HG02588 (cell line): ENCODE data around the gene SDK2.
"Not testable (repeated sequence)": the region's sequence is repeated elsewhere in the genome, so short reads cannot be mapped to it uniquely, and the experiment has no call there.

Experiments
- ATAC-seq: cut with Tn5 transposase; IDR thresholded peaks from one replicate; pipeline ENCODE4 v1.9.1; 2021; ENCODE audit warnings: mild to moderate bottlenecking, moderate library complexity; ENCODE audit not compliant: unreplicated experiment

Gene SDK2

DNA sequence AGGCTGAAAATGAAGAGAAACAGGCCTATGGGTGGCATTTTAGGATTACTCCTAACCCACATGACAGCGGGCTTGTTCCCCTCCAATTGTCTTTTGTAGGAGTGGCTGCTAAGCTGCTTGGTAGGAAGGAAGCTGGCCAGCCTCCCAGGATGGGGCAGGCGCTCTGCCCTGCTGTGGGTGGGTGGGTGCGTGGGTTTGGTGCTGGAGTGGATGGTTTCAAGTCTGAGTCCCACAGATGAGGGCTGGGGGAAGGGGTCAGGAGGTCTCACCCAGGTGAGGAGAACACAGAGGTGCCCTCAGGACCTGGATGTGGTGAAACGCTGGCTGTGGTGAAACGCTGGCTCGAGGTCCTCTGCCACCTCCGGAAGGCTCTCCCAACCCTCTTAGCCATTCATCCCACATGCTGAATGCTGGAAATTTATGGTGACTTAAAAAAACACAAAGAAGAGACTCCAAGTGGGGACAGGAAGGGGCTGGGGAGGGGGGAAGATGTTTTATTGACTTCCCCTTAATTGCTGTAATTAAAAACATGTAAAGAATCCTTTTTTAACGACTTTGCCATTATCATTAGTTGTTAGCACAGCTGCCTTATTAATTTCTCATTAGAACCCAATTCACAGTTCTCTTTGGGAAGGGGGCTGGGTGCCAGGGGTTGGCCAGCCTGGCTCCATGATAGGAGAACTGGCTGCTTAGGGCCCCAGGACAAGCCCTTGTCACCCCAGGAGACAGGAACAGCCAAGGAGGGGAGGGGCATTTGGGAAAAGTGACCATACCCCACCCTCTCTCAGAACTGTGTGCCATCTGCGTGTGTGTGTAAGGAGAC lies 178.9 kb downstream of the SDK2 start:
- no peak for ATAC-seq

DNA sequence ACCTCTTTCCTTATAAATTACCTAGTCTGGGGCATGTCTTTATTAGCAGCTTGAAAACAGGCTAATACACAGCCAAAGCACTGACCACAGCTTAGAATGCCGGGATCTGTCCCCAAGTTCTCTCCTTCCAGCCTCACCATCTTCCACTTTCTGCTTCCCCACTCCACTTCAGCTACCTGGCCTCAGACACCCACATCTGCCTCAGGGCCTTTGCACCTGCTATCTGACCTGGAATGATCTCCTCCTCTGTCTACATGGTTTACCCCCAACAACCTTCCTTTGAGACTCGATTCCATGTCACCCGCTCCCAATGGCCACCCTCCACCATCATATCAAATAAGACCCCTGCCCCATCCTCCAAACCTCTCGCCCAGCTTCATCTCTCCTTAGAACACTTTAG lies 179.8 kb downstream of the SDK2 start:
- ATAC-seq = no peak

DNA sequence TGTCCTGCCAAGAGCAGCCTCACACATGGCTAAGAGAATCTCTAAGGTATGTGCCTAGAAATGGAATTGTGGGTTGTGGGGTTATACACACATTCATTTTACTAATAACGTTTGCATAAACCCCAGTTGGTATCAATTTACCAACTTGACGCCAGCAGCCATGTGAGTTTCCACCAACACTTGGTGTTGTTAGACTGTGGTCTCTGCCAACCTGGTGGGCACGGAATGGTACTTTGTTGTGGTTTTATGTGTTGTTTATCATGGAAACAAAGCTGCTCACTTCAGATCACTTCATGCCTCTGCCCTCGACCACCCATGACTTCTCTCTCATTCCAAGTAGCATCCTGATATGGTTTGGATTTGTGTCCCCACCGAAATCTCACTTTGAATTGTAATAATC lies 180.4 kb downstream of the SDK2 start:
- ATAC-seq = no peak

DNA sequence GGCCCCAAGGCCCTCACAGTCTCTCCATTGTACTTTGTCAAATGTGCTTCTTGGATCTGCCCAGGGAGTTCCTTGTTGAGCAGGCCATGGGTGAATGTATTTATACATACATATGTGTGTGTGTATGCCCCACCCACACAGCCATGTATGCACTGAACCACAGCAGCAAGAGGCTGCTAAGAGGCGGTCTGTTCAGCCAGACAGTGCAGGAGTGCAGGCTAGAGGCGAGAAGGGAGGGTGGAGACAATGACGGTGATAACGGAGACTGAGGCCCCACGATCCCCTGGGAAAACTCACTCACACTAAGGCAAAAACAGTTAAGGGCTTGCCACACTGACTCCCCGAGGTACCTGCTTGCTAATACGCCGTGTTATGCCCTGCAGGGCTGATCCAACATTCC lies 181.4 kb downstream of the SDK2 start:
- ATAC-seq = no peak

DNA sequence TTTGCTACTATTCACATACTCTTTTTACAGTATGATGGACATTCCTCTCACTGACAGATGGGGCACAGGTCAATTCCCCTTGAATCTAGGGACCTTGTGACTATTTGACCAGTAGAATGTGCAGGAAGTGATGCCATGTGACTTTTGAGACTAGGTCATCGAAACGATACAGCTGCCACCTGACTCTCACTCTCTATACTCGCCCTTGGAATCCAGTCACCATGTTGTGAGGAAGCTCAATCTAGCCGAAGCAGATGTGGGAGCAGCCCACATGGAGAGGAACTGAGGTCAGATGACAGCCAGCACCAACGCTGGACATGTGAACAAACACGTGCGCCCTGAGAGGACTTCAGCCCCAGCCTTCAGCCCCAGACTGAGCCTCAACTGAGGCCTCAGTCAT lies 184.3 kb downstream of the SDK2 start:
- no peak for ATAC-seq

DNA sequence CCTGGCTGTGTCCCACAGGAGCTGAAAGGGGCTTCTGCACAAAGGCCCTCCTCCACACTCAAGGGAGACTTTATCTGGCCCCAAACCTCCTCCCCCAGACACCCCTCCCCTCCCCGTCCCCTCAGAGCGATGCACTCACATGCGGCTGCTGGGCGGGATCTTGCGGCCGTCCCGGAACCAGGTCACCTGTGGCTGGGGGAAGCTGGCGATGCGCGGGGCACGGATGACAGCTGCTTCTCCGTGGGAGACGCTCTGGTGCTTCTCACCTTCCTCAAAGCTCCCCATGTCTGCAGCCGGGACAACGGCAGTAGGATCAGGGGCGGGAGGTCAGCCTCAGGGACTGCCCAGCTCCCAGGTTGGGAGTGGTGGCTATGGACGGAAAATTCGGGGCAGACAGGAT lies 188.5 kb downstream of the SDK2 start:
- no peak for ATAC-seq

DNA sequence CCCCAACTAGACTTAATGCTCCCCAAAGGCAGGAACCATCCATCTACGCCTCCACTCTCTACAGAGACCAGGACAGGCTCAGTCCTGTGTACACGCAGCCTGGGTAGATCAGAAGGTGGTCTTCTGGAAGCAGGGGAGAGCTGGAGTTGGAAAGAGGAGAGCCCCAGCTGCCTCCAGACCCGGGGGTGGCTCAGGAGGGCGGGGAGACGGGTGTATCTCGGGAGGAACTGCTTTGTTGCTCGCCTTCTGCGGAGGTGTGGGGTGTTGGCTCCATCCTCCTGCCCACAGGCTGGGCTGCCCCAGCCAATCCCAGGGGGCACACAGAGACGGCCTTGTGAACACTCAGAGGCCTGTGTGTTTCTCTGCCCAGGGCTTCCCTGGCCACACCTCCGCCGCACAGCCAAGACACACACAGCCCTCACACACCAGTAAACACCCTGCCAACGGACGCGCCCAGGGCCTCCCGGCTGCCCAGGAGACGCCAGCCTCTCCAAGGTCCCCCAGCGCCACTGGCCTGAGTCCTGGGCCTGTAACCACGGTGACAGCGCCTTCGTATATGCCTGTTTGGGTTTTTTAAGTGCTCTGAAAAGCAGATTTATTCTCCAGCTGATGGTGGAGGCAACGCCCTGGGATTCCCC lies 189.1 kb downstream of the SDK2 start:
- ATAC-seq = no peak

DNA sequence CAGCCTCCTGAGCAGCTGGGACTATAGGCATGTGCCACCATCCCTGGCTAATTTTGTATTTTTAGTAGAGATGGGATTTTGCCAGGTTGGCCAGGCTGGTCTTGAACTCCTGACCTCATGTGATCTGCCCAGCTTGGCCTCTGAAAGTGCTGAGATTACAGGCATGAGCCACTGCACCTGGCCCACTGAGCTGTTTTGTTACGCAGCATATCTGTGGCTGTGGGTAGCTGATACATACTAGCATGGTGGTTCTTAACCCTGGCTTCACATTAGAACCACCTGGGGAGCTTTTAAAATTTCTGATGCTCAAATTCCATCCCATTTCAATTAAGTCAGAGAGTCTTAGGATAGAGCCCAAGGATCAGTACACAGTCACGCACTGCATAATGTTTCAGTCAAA lies 190.8 kb downstream of the SDK2 start:
- not testable (repeated sequence) for ATAC-seq

DNA sequence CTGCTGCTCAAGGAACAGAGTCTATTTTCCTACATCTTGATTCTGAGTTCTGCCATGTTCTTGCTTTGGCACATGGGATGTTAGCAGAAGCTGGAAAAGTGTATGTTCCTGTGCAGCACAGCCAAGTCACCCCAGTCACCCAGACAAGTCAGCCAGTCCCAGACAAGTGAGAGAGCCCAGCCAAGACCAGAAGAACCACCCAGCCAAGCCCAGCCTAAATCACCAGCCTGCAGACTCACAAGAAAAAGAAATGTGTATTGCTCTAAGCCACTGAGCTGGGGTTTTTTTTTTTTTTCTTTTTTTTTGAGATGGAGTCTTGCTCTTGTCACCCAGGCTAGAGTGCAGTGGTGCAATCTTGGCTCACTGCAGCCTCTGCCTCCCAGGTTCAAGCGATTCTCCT lies 191.2 kb downstream of the SDK2 start:
- no peak for ATAC-seq

DNA sequence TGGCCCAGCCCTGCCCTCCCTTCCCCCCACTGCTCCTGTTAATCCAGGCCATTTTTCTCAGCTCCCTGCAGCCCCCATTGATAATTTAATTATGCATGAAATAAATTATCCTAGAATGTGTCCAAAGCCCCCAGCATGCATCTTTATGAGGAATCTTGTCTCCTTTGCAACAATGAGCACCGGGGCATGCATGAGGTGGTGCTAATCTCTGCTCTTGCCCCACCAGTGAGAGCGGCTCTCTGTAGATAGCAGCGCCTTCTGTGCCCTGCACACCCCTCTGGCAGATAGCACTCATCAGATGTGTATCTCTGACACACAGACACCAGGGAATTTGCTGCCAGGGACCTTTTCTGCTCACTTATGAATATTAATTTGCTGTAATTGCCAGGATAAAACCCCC lies 192.2 kb downstream of the SDK2 start:
- no peak for ATAC-seq

DNA sequence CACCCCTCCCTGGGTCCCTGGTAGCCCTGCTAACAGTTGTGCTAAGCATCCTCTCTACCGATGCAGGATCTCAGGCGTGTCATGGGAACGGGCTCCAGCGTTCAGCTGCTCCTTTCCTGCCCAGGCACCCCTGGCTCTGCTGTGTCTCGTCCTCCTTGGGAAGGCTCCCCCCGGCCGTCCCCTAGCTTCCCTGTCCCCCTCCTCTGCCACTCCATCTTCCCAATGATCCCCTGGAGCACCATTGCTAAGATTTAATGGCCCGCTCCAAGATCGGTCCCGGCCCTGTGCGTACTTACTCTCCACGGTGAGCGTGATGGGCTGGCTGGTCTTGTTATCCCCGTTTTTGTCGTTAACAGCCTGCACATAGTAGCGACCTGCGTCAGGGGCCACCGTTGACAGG lies 196.9 kb downstream of the SDK2 start:
- no peak for ATAC-seq

DNA sequence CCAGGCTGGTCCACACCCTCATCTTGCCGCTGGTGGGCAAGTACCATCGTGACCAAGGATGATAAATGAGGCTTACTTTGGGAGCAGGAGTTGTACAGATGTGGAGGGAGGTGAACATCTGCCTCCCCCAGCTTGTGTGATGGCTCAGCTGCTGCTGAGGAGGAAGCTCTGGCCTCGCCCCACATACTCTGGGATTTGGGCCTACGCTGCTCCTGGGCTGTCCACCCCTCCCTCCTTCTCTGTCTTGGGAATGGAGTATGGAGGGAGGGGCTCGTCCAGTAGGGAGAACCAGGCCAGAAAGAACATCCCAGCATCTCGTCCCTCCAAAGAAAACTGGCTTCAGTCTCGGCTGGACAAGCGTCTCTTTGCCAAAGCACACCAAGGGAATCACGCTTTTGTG lies 197.6 kb downstream of the SDK2 start:
- no peak for ATAC-seq

DNA sequence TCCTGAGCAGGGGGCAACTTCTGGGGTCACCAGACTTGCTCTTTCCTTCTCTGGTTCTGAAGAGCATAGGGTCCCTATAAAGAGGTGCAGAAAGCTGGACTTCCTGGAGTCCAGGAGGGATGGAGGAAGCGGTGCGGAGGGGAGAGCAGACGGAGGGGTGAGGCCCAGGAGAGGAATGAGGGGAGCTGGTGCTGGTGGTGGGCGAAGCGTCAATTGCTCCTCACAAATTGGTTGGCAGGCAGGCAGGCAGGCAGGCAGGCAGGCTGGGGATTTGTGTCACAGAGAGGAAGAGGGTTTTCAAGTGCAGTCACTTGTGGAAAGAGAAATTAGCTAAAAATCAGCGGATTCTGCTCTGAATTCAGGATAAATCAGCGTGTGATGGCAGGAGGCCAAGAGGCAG lies 198.8 kb downstream of the SDK2 start:
- ATAC-seq = no peak

DNA sequence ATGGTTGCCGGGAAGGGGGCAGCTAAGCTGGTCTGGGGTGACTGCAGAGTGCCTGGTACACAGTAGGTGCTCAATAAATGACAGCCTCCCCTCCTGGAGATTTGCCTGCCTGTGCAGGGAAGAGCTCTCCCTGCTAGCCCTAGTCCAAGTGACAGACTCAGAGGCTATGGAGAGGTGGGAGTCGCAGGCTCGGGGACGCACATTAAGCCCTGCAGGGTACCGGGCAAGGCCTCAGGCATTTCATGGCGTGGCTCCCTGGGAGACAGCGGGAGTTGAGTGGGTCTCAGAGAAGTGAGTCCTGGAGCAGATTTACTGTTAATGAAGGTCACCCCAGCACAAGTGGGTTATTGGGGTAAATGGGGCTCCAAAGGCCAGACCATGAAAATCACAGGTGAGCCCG lies 200.2 kb downstream of the SDK2 start:
- ATAC-seq = no peak

DNA sequence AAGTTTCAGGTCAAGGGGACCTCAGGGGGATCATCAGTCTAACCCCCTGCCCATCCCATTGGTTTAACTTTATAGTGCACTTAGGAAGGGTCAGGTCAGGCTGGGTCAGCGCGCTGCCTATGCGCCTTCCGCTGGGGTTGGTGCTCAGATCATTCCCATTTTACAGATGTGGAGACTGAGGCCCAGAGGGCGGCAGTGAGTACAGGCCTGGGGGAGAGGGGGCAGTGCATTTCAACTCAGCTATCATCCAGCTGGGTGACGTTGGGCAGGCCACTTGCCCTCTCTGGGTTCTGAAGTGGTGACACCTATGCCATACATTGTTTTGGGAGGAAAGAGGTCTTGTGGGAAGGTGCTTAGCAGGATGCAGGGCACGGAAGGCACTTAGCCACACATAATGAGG lies 204.6 kb downstream of the SDK2 start:
- no peak for ATAC-seq

DNA sequence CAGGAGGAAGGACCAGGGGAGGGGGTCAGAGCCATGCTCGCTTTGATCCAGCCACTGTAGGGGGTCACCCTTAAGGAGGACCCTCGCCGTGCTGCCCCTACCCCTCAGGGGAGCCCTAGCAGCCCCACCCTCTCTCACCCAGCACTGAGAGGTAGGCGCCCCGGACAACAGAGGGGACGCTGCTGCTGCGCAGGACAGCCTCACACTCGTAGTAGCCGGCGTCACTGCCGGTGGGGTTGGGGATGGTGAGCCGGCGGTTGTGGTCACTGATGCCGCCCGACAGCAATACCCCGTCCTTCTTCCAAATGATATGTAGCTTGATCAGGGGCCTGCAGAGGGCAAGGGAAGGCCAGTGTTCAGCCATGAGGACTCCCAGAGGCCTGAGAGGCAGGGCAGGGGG lies 206.4 kb downstream of the SDK2 start:
- ATAC-seq = no peak

DNA sequence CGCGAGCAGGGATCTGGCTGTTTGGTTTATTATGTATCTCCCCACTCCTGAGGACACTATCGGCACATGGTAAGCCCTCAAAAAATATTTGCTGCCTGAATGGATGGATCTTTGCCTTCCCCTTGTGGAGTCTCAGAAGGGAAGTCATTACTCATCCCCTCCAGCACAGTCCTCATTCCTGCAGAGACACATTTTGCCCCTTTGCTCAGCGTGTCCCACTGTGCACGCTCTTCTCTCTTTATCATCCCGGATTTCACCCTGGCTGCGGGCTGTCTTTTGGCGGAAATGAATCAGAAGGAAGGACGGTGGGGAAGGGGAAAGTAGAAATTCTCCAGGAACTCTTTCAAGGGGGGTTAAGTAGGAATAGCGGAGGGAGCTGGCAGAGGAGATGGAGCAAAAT lies 207.3 kb downstream of the SDK2 start:
- no peak for ATAC-seq

DNA sequence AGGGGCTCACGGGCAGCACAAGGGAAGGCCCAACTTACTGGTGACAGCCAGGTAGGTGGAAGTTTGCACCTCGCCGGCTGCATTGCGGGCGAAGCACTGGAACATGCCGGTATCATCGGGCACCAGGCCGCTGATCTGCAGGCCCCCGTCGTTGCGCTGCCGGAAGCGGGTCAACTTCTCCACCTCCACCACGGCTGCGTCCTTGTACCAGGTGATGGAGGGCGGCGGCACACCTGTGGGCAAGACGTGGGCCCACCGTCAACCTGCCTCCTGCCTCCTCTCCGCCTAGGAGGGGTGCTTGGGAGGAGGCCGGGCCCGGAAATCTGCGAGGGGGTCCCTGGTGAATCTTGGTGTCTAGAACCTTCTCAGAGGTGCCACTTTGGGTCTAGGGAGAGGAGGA lies 208.8 kb downstream of the SDK2 start:
- ATAC-seq = no peak

DNA sequence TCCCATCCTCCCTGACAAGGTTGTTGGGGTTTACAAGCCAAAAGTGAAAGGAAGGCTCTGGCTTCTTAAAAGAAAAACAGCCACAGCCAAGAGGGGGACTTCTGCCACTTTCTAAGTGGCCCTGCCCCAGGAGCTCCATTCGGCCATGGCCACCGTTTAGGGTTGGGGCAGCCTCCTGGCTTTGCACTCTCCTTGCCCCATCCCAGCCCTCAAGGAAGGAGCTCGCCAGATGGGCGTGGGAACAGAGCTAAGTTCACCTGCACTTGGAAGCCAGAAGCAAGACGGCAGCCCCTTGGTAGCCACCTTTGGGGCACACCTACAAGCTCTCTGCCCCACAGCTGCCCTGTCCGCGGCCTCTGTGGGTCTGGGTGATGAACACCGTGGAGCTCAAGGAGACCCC lies 210.1 kb downstream of the SDK2 start:
- no peak for ATAC-seq

DNA sequence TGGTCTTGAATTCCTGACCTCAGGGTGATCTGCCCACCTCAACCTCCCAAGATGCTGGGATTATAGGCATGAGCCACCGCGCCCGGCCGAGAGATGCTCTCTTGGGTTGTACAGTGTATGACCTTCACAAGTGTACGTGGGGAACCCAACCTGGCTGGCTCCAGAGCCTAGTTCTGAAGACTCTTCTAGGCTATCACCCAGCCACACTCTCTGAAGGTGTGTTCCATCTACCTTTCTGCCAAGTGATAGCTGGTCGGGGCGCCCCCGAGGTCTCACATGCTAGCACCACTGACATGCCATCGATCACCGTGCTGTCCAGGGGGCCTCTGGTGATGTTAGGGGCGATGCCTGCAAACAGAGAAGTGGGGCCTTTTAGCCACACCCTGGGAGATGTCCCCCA lies 210.7 kb downstream of the SDK2 start:
- ATAC-seq = no peak

DNA sequence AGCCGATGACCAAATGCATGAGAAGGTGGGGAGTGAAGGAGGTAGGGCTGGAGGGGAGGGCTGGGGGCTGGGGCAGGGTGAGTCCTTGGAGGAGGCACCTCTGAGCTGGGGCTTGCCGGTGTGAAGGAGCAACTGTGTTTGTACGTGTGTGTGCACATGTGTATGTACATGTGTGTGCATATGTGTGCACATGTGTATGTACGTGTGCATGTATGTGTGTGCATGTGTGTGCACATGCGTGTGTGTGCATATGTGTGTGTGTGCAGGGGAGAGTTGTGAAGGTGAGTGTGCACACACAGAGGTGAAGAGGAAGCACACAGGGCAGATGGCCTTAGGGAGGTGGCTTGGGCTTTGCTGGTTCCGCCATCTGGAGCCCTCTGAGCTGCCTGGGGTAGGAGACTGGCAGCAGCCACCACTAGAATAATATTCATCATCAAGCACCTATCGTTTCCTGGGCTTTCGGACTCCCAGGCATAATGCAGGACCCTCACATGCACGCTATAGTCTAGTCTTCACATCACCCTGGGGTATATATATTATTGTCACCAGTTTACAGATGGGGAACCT lies 211.5 kb downstream of the SDK2 start:
- ATAC-seq = no peak

DNA sequence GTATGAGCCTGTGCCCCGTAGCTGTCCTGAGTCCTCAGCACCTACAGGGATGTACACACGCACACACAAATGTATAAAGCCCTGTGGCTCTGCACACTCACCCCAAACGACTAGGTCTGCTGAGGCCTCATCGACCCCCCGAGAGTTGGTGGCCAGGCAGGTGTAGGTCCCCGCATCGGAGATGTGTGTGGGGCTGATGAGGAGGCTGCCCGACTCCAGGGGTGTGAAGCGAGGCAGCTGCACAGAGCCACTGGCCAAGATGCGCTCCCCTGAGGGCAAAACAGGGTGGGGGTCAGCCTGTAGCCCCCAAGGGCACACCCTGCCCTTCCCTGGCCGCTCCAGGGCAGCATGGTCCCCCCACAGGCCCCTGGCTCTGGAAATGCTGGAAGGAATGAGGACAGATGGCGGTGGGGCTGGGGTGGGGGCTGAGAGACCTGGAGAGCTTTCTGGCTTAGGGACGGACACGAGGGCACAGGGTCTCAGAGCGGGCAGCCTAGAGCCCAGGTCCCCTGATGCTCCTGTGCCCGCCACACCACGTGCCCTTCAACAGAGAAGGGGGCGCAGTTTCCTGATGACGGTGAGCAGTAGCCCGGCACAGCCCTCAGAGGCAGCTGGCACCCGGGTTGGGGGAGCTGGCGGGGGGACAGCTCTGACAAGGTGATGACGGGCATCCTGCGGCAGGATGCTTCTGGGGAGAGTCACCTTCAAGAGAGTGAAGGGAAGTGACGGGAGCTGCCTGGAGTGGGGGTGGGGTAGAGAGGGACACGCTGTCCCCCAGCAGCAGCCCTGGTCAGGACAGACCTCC lies 212.6 kb downstream of the SDK2 start:
- ATAC-seq = no peak
